Measurements from ENCODE around the gene TMEM187. TPM values are rescaled to one million over a fixed set of nuclear protein-coding genes. Genes with fewer than 3 reads are reported as not detected.
A peak's percentile ranks its signal among the peaks of the same experiment; 100 is the strongest.
"Not testable (repeated sequence)": the region's sequence is repeated elsewhere in the genome, so short reads cannot be mapped to it uniquely, and the experiment has no call there.

The TMEM187 gene
- total RNA-seq, 4 donors from 2014 or later: 1.5 to 9.5 (median 5.4) TPM

GRCh38 chrX:153973127-153974002, 811 bp downstream of the TMEM187 start:
- H3K9me3 ChIP-seq: no peaks in the 10 kb centered on the region
- no peaks in the 10 kb centered on the region for H3K36me3 ChIP-seq
- peak overlapping the region; percentile 94 to 99 (median 98) for H3K27ac ChIP-seq
- TF ChIP-seq CTCF (IDR thresholded peaks at IDR 0.05): no peak
- WGBS, 2 donors (ENCODE audit: low coverage in 1 of 2): 10 to 39% methylated on average over 8 to 9 of the region's 20 CpGs
- no peak for ATAC-seq
- H3K4me1 ChIP-seq: peaks cover 0 to 34% (median 19%) of the 10 kb centered on the region in 3 donors
- no peaks in the 10 kb centered on the region for H3K27me3 ChIP-seq
- peak overlapping the region; percentile 65 to 76 for H3K4me3 ChIP-seq

- no peaks in the 10 kb centered on the region for H3K36me3 ChIP-seq
- peaks cover 0 to 26% (median 12%) of the 10 kb centered on the region in 3 donors for H3K4me1 ChIP-seq
- 75% methylated on average over 2 of the region's 14 CpGs; no CpG with 5 or more reads in 1 of the 2 donors for WGBS, 2 donors (ENCODE audit: low coverage in 1 of 2)
- H3K27me3 ChIP-seq: no peaks in the 10 kb centered on the region
- H3K27ac ChIP-seq: peak overlapping the region; percentile 94 to 99 (median 98)
- peak overlapping the region in 1 of 2 donors; percentile 76 for H3K4me3 ChIP-seq
- ATAC-seq: no peak
- TF ChIP-seq CTCF (IDR thresholded peaks at IDR 0.05): no peak
- no peak for TF ChIP-seq POLR2AphosphoS5 (IDR thresholded peaks at IDR 0.05)
- H3K9me3 ChIP-seq: no peaks in the 10 kb centered on the region
Measured at GRCh38 chrX:153974003-153974725, 1.6 kb downstream of the TMEM187 start.

- 79% methylated on average over 3 of the region's 3 CpGs; no CpG with 5 or more reads in 1 of the 2 donors for WGBS, 2 donors (ENCODE audit: low coverage in 1 of 2)
- TF ChIP-seq POLR2AphosphoS5 (IDR thresholded peaks at IDR 0.05) (no peak), EP300 (IDR thresholded peaks at IDR 0.05) (no peak), CTCF (IDR thresholded peaks at IDR 0.05) (no peak), POLR2A (IDR thresholded peaks at IDR 0.05) (no peak)
- H3K36me3 ChIP-seq: no peaks in the 10 kb centered on the region
- no peak for ATAC-seq
- peaks cover 0 to 20% (median 6%) of the 10 kb centered on the region in 3 donors for H3K4me1 ChIP-seq
- no peaks in the 10 kb centered on the region for H3K27me3 ChIP-seq
- peak overlapping the region in 3 of 4 donors; percentile 97 to 99 (median 99) for H3K27ac ChIP-seq
- H3K4me3 ChIP-seq: no peak overlapping the region
- H3K9me3 ChIP-seq: no peaks in the 10 kb centered on the region
Measured at GRCh38 chrX:153974726-153975286, 2.3 kb downstream of the TMEM187 start.

- not testable (repeated sequence) for H3K27me3 ChIP-seq, H3K4me3 ChIP-seq, ATAC-seq, H3K36me3 ChIP-seq, H3K27ac ChIP-seq, H3K4me1 ChIP-seq, H3K9me3 ChIP-seq
- 90% methylated on average over 2 of the region's 10 CpGs; no CpG with 5 or more reads in 1 of the 2 donors for WGBS, 2 donors (ENCODE audit: low coverage in 1 of 2)
Measured at GRCh38 chrX:153980394-153980793, 7.8 kb downstream of the TMEM187 start.

GRCh38 chrX:153981231-153981630, 8.7 kb downstream of the TMEM187 start:
- H3K9me3 ChIP-seq: no peaks in the 10 kb centered on the region
- peaks cover 0 to 5% (median 0%) of the 10 kb centered on the region in 3 donors for H3K4me1 ChIP-seq
- no peak overlapping the region for H3K4me3 ChIP-seq
- no peaks in the 10 kb centered on the region for H3K36me3 ChIP-seq
- no CpG with 5 or more reads among the region's 7 CpGs for WGBS, 2 donors (ENCODE audit: low coverage in 1 of 2)
- H3K27me3 ChIP-seq: no peaks in the 10 kb centered on the region
- TF ChIP-seq POLR2AphosphoS5 (IDR thresholded peaks at IDR 0.05): no peak
- peak overlapping the region in 2 of 4 donors; percentile 14 to 33 for H3K27ac ChIP-seq
- ATAC-seq: no peak
